Endothelial cell of hepatic sinusoid (primary cell): ENCODE results near the gene PIGC.

ENCODE experiments used
- in situ Hi-C: cut with HindIII; loops from 2 replicates; pipeline ENCODE4 v1.10.0; 2017; ENCODE audit warnings: low sequenced_read_pairs

PIGC gene

DNA sequence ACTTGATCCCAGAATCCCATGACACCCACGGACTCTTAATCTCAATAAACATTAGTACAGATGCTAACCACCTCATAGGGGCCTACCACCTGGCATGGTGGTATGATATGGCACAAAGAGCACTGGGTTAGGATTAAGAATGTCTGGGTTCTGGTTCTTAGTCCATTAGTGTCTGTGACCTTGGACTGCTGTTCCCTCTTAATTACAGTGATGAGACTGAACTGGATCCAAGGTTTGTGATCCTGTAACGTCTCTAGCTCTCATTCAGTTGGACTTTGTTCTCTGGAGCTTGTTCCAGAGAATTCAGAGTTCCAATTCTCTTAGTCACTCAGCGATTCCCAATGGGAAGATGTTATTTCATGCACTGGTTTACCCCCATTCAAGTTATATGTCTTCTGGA, 23.6 kb upstream of the PIGC start:
- in situ Hi-C loops, result loop anchor here (25.0 kb wide), 1 partner anchor 245 kb away; no protein-coding TSS in a partner anchor

DNA sequence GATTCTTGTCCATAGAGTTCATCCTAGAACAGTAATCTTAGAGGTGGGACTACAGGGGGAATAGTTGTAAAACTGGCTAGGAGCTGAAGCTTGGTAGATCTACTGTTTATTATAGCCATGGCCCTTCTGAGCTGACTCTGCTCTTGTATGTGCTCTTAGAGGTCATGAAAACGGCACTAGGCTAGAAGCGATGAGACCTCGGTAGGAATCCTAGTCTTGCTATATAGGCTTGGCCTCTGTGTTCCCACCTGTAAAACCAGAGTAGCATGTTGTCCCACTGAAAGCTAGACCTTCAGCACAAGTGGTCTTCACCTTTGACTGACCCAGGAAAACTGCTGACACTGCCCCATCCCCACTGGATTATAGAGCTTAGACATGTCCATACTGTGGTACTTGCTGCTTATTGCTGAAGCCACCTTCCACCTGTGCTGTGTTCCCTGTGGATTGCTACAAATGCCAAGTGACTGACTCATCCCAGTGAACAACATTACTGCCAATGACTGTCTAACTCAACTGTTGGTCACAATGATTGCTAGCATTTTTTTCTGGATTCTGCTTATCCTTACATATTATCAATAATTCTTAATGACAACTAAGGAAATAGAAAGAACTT, 23.0 kb upstream of the PIGC start:
- in situ Hi-C loops, result loop anchor here (25.0 kb wide), 1 partner anchor 245 kb away; no protein-coding TSS in a partner anchor

DNA sequence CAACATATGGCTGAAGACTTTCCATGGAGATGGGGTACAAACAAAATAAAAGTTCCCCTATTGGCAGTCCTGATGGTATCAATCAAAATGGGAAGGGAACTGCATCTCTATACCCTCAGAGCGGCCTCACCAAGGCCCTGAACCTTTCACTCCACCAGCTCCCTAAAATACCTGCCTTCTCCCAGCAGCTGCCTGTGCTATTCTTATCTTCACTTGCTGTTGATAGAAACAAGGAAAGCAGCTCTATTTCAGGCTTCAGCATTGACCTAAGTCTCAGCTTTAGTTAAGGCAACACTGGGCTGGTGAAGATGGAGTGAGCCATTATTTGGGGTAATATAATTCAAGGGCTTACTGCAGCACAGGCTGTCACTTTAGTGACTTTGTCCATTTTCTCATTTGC, 21.7 kb upstream of the PIGC start:
- in situ Hi-C loops, result loop anchor here (25.0 kb wide), 1 partner anchor 247 kb away; no protein-coding TSS in a partner anchor

DNA sequence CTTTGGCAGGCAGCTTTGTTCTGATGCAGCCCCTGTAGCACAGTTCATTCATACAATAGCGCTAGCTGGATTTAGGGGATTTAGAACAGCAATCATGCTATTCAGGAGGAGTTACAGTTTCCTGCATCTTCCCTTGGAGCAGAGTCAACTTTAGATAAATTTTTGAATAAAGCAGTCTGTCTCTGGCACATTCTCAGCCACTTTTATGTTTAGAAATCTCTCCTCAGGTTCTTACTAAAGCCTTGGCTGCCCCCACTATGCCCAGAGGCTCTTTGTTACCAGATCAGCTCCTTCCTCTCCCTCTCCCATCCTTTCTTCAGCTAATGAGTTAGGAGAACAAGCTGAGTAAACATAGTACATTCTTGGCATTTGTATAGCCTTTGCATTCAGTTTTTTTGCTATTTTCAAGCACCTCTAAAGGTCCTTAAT, 17.0 kb upstream of the PIGC start:
- in situ Hi-C loops, result loop anchor here (25.0 kb wide), 1 partner anchor 251 kb away; no protein-coding TSS in a partner anchor

DNA sequence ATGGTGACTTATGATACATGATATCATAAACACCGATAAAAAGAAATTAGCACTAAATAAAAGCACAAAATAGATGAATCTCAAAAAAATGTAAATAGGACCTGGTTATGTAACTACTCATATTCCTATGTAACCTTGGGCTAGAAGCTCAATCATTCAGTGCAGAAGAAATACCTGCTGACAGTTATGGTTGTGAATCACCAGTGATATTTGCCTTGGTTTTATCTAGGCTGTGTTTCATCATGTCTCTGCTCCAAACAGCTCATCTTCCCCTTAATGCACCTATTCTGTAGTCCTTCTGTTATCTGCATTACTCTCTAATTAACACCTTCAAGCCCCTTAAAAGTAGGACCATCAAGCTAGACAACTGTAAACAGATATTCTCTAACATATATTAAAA, 16.3 kb upstream of the PIGC start:
- in situ Hi-C loops, result loop anchor here (25.0 kb wide), 1 partner anchor 252 kb away; no protein-coding TSS in a partner anchor

DNA sequence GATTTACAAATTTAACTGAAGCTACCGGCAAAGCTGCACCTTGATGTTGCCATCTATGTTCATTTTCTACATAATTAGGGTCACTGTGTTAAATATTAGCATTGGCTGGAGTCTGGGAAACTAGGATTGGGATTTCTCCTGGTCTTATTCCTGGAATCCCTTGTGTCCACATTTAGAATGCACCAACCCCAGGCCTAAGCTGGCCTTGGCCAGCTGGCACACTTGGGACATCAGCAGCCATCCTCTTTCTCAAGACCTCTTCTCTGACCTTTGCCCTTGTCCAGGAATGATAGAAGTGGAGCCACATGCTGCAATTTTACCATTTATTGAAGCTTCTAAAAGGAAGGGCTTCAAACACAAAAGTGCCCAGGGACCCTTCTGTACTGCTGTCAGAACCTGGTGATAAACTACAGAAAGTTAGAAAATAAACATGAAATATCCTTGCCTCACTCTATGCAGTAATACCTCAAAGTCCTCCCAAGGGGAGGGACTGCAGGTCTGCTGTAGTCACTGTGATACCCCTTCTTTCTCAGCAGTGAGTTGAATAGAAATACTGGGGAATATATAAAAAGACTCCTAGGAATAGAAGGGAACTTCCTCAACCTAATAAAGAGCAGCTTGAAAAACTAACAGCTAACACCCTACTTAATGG, 13.7 kb upstream of the PIGC start:
- in situ Hi-C loops, result loop anchor here (25.0 kb wide), 1 partner anchor 255 kb away; no protein-coding TSS in a partner anchor

DNA sequence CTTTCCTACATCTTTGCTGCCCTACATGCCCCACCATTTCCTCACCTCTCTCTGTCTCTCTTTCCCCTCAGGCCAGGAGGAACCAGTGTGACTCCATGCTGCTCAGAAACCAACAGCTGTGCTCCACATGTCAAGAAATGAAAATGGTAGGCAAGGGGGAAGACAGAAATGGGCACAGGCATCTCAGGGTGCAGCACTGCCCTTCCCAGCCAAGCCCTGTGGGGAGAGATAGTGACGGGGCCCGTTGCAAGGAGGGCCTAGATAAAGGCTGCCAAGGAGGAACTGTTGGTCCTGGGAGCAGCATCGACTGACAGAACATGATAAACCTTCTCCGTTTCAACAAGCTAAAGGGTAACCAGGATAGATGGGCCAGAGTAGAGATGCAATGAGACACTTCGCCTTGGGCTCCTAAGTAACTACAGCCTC, 12.5 kb upstream of the PIGC start:
- in situ Hi-C loops, result loop anchor here (25.0 kb wide), 1 partner anchor 256 kb away; no protein-coding TSS in a partner anchor

DNA sequence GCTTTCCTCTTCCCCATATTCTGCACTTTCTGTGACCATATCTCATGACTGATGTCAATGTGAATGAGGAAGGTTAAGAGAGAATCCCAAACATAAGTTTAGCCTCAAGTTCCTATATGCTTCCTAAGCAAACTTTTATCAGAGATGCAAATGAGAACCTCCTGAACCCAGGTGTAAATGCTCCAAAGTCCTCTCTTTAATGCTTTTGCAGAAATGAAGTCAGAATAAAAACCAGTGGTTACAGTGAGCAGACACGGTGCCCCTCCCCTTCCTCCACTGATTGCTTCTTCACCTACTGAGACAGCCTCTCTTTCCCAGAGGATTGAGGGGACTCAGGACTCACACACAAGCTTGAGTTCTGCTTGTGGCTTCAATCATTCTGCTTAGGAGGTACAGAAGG, 11.6 kb upstream of the PIGC start:
- in situ Hi-C loops, result loop anchor here (25.0 kb wide), 1 partner anchor 257 kb away; no protein-coding TSS in a partner anchor

DNA sequence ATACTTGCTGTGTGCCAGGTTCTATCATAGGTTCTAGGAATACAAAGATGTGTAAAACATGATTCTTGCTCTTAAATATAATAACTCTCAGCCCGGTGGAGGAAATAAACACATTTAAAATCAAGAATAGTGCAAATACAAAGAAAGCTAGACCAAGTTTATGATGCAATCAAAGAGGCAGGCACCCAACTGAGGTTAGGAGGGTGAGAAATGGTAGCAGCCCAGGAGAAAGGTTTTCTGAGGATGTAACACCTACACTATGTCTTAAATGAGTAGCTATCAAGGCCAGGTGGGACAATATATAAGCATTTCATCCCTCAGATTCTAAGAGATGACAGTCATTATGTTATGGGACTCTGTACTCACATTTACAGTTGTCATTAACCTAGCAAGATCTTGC, 9.7 kb upstream of the PIGC start:
- in situ Hi-C loops, result loop anchor here (25.0 kb wide), 1 partner anchor 259 kb away; no protein-coding TSS in a partner anchor

DNA sequence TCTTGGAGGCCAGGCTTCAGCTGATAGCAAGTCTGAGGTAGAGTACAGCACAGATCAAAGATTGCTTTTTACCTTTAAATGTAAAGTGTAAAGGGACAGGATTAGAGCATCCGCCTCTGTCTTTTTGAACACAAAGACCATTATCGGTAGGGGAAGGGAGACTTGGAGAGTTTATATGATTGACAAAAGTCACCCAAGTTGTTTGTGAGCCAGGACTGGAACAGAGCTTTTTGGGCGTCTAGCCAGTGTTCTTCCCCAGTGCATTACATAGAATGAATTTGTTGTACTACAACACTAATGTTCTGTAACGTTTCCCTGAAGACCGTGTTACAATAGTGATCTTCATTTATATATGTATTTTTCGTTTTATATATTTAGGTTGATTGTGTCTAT, 9.3 kb upstream of the PIGC start:
- in situ Hi-C loops, result loop anchor here (25.0 kb wide), 1 partner anchor 259 kb away; no protein-coding TSS in a partner anchor

DNA sequence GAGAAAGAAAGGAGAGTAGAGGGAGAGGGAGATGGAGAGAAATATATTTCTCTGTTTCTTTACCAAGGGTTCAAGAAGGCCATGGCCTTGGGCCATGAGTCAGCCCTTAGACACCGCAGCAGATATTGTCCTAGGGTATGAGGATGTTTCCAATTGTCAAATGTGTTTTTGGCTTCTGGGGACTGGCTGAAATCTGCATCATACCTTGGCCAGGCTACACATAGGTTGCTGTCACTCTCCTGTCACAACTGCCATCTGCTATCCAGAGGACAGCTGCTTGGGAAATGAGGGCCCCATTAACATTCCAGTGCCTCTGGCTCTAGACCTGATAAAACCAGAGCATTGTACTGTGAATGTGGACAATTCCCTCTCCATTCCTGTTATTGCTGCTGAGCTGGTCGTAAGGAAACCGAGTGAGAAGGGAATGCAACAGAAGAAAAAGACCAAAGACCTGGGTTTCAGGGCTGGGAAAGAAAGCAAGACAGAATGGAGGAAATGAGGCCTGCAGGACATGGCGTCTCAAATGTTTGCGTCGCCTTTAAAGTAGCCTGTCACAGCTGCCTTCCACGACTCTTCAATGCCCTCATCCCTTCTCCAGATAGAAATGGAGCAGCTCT, 8.8 kb upstream of the PIGC start:
- in situ Hi-C loops, result loop anchor here (25.0 kb wide), 1 partner anchor 260 kb away; no protein-coding TSS in a partner anchor

DNA sequence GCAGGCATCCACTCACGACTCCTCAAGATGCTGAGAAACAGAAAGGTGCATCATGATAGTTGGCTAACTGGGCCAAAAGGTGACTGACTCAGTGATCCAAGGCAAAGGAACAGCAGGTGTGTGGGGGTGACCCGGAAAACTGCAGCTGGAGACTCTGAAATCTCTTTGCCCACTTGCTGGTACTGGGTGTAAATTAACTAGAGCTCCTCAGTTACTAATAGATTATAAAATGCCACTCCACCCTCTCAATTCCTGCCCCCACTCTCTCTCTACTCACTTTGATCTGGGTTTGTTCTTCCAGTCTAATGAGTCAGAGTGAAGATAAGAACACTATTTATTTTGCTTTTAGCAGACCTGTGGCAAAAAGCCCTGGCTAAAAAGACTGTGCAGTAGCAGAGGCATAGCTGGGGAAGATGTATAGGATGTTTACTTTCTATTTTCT, 7.2 kb upstream of the PIGC start:
- in situ Hi-C loops, result loop anchor here (25.0 kb wide), 1 partner anchor 261 kb away; no protein-coding TSS in a partner anchor

DNA sequence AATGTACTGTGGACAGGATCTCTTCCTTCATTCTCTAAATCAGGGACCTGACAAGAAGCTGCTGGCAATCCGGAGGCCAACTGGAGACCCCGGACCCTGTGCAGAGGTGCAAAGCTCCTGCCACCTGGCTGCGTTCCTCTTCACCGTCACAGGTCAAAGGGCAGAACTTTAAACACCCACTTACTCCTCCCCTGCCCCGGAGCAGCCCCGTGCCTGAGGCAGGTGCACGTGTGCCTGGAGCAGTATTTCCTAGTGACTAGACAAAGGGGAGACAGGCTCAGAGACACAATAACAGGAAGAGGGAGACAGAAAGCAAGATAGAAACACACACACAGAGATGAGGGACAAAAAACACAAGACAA, 6.6 kb upstream of the PIGC start:
- in situ Hi-C loops, result loop anchor here (25.0 kb wide), 1 partner anchor 262 kb away; no protein-coding TSS in a partner anchor

DNA sequence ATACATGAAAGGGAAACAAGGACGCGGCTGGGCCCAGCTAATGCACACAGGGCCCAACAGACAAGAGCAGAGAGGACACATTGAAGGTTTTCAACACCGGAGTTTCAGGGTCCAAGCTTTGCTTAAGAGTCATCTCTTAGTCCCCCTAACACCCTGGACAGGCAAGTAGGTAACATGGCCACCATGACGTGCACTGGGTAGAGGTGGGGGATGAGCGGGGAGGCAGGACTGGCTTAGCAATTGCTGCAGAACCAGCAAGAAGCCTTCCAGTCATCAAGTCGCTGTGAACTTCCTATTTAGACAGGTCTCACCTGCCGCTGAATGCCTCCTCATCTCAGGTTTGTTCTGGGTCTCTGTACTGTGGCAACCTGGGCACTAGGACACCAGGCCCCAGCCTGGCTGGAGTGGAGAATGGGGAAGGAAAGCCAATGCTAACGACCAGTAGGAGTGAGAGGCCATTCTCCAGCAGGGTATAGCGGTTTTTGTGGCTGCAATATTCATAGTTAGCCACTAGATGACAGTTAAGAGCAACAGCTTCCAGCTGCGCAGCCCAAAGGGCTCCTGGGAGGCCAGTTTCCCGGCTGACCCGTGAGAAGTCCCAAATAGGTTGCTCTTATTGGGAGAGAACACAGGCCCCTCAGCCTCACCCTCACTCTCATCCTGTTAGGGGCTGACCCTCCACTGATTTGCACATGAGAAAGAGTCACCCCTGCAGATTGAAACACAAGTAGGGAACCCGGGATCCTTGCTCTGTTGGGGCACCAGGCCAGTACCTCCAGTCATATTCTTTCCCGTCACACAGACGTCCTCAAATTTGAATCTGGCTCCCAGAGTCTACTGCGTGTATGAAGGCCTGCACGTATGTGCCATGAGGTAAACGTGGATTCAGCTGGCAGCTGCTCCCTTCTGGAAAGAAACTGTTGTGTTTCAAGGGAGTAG, 6.0 kb upstream of the PIGC start:
- in situ Hi-C loops, result loop anchor here (25.0 kb wide), 1 partner anchor 262 kb away; no protein-coding TSS in a partner anchor

DNA sequence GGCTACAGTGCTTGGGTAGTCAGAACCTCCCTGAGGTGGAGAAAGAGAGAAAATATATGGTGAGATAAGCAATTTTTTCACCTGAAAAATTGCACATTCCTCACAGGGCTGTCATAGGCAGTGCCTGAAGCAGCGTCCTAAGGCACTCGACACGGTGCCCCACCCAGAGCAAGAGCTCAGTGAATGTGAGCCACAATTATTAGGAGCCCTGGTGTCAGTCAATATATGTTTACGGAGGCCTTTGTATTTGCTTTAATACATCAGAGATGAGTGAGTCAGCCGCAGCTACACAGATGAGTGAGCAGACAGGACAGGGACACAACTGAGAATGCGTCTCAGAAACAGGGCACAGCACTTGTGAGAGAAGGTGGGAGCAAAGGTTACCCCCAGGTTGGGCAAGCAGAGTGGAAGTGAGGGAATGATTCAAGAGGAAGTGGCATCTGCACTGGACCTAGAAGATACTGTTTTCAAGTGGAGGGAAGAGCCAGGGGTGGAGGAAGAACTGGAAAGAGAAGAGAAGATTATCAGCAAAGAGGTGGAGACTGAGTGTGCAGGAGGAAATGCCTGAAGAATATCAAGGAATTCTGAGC, 5.2 kb upstream of the PIGC start:
- in situ Hi-C loops, result no loop called here

DNA sequence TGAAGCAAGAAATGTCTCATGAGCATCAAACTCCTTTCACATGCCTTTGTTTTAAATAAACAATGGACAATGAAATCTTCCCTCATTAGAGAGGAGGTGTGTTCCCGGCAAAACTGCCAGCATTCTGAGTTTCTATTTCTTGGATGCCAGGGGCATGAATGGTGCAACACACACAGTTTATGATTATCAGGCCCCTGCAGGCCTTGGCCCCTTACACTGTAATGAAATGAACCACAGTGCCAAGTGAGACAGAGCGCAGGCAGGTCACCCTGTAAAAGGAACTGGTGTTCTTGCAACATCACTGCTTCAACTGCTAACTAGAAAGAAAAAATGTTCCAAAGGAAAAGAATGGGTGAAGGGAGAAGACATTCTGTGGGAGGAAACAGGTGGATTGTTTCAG, 3.8 kb upstream of the PIGC start:
- in situ Hi-C loops, result no loop called here

DNA sequence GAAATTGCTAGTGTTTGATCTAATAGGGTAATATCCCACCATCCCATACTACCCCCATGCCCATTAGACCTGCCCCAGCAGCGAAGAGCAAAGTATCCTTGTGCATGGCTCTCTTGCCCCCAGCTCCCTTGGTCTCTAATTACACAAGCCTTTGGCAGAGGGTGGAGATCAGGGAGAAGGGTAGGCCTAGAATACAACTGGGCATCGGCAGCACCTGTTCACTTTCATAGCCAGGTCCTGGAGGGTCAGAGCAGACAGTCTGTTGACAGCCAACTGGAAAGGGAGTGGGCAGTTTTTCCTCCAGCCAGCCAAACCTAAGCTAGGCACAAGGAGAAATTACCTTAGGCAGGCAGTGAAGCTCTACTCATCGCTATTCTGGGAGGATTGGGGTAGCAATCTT, 2.7 kb upstream of the PIGC start:
- in situ Hi-C loops, result no loop called here

DNA sequence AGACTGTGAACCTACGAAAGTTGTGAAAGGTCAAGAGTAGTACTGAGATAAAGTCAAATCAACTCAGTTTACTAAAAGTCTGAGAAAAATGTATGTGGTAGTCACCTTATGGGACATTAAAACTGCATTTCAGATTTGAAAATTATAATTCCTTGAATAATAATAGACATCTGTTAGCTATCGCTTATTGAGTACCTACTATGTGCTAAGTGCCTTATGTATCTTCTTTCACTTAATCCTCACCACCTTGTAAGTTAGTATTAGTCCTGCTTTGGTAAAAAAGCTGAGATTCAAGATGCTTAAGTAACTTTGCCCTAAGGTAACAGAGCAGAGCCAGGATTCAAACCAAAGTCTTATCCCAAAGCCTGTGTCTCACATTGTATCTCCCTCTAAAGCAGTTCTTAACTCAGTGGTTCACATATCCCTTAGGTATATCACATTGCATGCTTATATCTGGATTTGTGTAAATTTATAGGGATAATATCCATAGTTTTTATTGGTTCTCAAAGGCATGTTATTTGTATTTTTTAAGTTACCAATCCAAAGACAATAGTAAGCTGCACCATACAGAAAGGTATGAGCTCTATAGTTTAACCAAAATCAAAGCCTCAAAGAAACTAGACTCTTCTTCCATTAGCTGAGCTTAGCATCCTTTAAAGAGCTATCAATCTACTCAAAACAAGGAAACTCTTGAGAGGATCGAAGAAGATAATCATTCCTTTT, 865 bp downstream of the PIGC start:
- in situ Hi-C loops, result no loop called here

DNA sequence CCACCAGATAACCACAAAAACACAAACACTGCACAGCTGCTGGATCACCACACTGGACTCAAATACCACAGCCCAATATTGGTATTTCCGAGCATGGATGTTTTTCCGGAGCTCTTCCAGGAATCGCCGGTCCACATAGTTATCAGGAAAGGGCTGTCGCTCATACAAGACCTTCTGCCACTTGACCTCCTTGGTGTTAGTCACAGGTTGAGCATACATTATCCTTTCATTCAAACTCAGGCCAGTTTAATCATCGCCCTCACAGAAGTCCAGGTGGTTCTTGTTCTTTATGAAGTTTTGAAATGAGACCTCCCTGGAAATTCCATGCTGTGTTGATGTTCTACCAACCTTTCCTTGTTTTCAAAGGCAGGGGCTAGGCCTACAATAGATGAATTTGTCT, 1.5 kb downstream of the PIGC start:
- in situ Hi-C loops, result no loop called here
